GM18873 (cell line): ENCODE data around the gene PML.

Experiments
- ATAC-seq: cut with Tn5 transposase; IDR thresholded peaks from one replicate; pipeline ENCODE4 v1.9.1; 2021; ENCODE audit warnings: mild to moderate bottlenecking, moderate library complexity, moderate number of reproducible peaks; ENCODE audit not compliant: unreplicated experiment, low FRiP score

PML gene, protein sequence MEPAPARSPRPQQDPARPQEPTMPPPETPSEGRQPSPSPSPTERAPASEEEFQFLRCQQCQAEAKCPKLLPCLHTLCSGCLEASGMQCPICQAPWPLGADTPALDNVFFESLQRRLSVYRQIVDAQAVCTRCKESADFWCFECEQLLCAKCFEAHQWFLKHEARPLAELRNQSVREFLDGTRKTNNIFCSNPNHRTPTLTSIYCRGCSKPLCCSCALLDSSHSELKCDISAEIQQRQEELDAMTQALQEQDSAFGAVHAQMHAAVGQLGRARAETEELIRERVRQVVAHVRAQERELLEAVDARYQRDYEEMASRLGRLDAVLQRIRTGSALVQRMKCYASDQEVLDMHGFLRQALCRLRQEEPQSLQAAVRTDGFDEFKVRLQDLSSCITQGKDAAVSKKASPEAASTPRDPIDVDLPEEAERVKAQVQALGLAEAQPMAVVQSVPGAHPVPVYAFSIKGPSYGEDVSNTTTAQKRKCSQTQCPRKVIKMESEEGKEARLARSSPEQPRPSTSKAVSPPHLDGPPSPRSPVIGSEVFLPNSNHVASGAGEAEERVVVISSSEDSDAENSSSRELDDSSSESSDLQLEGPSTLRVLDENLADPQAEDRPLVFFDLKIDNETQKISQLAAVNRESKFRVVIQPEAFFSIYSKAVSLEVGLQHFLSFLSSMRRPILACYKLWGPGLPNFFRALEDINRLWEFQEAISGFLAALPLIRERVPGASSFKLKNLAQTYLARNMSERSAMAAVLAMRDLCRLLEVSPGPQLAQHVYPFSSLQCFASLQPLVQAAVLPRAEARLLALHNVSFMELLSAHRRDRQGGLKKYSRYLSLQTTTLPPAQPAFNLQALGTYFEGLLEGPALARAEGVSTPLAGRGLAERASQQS

DNA sequence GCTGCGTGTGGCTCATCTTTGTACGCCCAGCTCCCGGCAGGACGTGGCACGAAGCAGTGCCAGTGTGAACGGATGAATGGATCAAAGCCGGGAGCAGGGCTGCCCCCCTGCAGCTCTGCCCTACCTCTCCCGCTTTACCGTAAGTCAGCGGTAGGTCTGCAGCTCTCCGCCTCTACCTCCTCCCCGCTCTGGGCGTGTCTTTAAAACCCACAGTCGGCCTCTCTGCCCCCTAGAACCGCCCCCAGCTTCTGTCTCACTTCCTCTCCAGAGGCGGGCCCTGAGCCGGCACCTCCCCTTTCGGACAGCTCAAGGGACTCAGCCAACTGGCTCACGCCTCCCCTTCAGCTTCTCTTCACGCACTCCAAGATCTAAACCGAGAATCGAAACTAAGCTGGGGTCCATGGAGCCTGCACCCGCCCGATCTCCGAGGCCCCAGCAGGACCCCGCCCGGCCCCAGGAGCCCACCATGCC lies at the start of gene PML:
Gene PML (plus strand): TSS at position 304 of the 471 bp plus-strand sequence. CDS start 97 bp downstream, at position 401.
- ATAC-seq: peak; percentile 52

DNA sequence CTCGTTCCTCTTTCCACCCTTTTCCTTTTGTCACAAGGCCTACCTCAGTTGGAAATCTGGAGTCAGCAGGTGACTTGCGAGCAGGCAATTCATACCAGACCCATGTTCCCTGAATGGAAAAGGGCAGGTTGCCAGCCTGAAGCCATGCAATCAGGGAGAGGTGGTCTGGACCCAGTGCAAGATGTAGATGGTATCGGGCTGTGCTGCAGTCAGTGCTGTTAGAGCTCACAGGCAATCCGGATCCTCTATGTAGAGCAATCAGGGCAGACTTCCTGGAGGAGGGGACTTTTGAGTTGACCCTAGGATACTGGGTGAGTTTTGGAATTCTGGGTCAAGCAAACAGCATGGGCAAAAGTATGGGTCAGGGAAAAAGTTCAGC lies 49.4 kb upstream of the PML start:
- ATAC-seq: no peak

DNA sequence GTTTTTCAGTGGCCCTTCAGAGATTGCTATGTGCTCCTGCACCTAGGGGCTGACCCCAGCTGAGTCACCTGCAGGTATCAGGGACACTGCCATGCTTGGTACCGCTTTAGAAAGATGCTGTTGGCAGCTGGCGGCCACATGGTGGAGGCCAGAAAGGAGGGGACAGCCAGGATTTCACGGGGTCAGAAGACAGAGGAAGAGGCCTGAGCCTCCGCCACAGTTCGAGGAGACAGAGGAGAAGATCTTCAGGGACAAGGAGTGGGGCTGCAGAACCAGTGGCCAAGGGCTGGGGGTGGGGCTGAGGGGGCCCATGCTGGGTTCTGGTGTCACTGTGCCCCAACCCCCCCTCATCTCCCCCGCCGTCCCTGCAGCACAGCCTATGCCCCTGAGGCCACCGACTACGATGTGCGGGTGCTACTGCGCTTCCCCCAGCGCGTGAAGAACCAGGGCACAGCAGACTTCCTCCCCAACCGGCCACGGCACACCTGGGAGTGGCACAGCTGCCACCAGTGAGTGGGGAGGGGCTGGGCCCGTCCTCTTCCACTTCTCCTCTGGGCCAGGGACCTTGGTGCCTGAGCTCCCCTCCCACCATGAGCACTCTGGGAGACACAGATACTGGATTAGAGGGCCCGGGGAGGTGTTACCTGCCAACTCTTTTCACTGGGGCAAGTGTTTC lies 48.3 kb upstream of the PML start:
- ATAC-seq: no peak

DNA sequence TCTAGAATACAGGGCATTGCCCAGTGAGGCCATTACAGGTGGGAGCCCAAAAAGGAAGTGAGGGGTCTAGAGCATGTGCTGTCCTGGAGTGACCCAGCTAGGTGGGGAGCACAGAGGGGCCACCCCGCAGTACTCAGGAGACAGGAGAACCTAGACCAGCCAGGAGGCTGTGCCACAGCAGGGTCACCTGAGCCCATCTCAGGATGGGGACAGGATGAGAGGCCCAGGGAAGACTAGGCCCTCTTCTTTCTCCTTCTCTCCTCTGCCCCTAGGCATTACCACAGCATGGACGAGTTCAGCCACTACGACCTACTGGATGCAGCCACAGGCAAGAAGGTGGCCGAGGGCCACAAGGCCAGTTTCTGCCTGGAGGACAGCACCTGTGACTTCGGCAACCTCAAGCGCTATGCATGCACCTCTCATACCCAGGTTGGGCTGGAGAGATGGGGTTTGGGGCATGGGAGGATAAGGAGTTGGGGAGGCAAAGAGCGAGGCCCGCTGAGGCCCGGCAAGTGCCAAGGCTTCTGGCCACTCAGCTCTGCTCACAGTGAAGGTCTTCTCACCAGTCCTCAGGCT lies 47.6 kb upstream of the PML start:
- no peak for ATAC-seq

DNA sequence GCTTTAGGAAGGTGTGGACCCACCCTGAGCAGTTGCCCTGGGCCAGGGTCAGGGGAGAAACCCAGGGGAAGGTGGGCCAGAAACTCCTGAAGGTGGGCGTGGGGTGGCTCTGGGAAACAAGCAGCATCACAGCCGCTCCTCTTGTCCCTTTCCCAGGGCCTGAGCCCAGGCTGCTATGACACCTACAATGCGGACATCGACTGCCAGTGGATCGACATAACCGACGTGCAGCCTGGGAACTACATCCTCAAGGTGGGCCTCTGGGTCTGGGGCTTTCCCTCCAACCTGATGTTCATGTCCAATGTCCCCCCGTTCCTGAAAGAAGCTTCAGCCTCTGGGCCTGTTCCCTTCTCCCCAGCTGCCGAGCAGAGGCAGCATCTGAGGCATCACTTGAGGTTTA lies 46.9 kb upstream of the PML start:
- no peak for ATAC-seq

DNA sequence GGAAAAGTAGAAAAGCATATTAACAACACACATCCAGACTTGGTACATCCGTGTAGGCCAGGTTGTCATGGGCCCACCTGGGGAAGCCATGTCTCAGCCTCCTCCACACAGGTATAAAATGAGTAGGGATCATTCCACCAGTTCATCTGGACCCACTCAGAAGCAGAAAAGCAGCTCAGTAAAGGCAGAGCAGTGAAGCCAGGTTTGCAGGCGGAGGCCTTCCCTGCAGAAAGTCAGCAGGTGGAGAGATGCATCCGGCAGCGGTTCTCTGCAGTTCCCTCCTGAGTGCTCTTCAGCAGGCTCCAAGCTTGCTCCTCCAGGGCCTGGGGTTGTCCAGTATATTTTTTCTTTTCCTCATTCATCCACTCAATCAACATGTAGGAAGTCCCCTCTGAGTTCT lies 46.1 kb upstream of the PML start:
- ATAC-seq: no peak

DNA sequence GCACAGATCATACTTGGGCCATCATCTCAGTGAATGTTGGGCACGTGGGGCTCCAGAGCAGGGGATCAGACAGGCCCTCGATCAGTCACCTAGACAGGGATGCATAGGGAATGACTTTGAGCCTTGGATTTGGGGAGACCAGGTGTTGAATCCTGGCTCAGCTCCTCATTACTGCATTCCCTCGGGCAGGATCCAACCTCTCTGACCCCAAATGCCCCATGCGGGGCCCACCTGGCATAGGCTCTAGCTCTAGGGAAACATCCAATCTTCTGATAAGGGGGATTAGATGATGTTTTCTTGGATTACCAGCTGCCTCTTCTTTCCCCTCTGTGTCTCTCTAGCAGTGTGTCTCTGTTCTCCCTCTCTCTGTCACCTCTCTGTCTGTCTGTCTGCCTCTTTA lies 45.5 kb upstream of the PML start:
- no peak for ATAC-seq

DNA sequence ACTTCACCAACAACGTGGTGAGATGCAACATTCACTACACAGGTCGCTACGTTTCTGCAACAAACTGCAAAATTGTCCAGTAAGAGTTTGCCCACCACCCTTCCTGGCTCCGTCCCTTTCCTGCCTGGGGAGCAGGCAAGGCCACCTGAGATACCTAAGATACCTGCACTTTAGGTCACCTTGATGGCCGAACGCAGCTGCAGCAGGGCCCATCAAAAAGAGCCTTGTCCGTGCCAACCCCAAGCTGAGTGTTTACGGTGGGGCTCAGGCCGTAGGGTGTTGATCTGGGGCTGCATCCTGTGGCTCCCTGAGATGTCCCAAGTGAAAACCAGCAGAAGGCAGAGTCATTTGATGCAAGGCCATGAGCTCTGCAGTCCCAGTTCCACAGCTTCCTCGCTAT lies 45.0 kb upstream of the PML start:
- no peak for ATAC-seq

DNA sequence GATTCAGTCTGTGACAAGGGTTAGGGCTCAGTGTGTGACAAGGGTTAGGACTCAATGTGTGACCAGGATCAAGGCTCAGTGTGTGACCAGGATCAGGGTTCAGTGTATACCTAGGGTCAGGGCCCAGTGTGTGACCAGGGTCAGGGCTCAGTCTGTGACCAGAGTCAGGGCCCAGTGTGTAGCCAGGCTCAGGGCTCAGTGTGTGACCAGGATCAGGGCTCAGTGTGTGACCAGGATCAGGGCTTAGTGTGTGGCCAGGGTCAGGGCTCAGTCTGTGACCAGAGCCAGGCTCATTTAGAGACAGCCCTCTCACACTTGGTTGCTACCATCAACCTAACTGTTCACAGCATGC lies 44.1 kb upstream of the PML start:
- no peak for ATAC-seq

DNA sequence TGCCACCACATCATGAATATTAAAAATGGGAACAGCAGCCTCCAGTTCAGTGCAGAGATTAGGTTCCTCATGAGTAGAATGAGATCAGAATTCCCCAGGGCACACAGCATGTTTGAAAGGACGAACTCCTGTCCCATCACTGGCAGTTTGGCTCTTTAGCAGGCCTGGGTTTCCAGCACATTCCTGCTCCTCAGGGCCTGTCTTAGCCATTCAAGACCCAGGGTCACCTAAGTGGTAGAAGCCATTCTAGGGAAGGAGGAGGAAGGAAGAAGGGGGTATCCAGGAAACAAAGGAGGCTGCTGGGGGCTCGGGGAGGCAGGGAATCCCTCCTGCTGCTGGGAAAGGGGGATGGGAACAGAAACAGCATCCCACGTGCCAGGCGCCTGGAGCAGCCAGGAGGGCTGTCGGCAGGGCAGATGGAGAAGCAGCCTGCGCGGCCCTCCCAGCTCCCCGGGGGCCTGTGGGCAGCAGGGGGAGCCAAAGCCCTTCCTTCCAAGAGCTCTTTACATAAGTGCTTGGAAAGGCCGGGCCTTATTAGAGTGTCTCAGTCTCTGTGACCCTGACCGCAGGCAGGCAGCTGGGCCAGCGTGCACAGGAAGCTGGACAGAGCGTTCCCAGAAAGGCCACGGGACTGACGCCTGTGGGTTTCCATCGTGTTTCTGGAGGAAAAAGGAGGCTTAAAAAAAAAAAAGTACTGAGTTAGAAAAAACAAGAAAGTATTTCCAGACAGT lies 43.5 kb upstream of the PML start:
- ATAC-seq: no peak

DNA sequence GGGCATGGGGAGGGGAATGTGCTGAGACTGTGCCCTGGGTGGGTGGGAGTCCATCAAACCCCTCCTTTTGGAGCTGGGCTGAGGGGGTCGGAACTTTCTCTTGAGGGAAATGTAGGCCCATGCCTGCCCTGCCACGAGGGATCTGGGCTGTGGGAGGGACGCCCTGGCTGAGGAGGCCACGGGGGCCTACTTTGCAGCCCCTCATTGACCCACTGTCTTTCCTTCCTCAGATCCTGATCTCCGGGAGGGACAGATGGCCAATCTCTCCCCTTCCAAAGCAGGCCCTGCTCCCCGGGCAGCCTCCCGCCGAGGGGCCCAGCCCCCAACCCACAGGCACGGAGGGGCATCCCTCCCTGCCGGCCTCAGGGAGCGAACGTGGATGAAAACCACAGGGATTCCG lies 42.9 kb upstream of the PML start:
- ATAC-seq: no peak

DNA sequence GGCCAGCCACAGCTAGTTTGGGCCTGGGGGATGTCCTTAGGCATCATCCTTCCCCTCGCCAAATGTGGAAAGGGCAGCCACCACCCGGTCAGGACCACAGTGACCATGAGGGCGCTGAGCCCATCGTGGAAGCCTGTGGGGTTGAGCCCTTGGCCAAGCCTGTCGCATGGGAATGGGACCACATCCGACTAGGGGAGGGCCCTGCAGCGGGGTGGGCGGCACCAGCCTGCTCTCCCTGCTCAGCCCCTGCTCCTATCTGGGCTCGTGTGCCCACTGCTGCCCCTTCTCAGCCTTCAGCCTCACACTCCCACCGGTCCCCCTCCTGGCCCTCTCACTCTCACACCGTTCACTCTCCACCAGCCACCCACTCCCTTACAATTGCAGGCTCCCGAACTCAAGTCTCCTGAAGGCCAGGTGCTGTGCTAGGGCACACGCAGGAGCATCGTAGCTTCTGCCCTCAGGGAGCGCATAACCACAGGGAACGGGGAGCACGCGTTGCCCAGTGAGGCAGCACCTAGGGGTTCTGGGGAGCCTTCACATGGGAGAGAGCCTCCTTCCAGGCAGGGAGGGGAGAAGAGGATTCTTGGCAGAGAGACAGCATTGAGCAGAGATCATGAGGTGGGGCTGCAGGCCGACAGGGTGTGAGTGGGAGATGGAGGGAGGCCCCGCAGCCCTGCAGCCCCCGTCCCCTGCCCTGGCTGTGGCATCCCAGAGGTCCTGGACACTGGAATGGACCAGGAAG lies 42.2 kb upstream of the PML start:
- ATAC-seq: no peak

DNA sequence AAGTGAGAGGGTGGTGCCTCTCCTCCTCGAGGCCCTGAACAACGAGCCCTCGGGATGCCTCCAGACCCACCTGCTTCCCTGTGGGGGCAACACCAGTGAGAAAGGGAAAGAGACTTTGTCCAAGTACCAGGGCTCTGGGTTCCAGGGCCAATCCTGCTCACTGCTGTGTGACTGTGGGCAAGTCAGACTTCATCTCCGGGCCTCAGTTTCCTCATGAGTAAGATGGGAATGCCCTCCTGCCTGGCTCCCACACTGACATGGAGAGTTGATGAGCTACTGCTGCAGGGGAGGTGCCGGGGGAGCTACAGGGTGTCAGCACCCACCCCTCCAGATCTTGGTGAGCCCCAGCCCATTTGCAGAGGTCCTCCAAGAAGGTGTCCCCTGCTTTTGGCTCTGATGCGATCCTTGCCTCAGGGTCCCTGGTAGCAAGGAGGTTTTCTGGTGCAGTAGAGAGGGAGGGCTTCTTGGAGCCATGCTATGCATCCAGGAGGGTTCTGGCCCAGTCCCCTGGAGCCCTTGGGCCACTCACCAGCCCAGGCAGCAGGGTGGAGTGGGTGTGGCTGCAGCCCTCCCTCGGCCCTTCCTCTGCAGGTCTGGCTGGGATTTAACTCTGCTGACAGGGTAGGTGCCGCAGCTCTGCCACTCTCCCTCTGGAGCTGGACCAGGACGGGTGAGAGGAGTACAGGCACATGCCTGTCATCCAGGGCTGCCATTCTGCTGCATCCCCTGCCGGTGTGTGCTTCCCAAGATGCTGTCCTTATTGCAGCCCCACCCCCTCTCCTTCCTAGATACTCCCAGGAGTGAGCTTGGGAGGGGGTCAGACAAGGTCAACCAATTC lies 41.4 kb upstream of the PML start:
- no peak for ATAC-seq

DNA sequence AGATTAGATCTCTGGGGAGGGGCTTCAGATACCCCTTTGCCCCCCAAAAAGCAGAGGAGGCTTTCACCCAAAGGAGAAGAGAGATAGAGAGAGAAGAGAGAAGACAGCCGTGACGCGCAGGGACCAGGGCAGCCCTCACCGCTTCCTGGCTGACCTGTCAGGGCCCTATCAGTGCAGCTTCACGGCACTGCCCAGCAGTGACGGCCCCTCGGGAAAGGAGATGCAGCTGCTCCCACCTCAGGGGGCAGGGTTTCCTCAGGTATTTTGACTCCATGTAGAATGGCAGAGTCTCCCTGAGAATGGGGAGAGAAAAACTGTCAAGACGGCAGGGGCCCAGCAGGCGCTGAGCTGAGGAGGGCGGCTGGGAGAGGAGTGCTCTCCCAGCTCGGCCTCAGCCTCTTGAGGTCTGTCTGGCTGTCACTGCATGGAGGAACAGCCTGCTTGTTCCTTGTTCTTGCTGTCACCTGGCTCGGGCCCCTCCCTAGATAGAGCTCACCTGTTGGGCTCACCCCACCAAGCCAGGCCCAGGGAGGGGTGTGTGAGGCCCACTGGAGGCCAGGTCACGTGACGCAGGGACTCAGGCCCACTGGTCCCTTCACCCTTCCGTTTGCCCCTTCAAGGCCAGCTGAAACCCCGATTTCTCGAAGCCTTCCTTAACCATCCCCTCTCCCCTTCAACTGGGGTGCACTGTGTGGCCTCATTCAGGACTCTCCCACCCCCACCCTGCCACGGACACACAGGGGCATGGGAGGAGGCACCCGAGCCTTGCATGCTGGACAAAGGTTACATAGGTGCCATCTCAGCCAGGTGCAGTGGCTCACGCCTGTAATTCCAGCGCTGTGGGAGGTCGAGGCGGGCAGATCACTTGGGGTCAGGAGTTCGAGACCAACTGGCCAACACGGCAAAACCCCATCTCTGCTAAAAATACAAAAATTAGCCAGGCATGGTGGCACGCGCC lies 40.0 kb upstream of the PML start:
- no peak for ATAC-seq

DNA sequence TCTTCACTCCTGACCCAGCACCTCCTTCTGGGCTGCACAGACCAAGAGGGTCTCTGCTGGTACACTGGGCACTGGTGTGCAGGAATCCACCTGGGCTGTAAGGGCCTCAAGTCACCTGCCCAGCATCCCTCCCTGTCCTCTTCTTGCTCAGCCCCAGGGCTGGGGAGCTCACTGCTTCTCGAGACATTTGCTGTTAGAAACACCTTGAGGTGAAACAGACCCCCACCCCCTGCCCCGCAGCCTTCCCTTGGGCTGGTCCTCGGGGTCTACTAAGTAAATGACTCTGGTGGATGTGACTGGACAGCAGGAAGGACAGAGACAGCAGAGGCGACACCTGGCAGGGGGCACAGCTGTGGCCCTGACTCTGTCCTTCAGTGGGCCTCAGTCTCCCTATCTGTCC lies 39.2 kb upstream of the PML start:
- ATAC-seq: no peak

DNA sequence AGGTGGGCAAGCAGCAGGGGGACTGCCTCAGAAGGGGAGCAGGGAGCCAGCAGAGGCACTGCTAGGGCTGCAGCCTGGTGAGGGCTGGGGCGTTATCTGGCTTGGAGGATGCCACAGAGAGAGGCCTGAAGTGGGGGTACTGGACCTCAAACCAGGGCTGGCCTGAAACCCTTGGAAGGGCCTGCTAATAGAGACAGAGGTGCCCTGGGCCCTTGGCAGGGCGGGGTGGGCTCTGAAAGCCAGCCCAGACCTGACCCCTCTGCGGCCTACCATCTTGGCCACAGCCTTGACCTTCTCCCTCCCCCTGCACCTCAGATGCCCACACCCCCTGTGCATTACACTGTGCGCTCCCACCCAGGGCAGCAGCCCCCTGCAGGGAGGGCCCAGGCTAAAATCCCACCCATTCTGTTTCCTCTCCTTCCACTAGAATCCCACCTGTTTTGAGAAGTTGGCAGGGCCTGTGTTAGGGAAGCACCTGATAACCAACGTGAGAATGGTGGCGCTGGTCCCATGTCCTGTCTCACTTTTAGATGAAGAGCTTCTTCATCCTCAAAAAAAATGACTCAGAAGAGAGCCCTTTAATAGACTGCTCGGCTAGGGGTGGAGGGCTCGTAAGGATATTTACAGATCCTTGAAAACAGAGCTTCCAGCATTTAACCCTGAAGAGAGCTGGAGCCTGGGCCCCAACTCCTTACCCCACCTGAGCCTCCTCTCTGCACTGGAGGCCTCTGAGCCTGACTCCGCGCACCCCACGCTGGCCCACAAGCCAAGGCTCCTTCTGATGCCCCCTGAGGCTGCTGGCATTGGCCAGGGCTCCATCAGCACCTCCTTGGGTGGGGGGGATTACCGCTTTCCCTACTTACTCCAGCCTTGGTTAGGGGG lies 38.4 kb upstream of the PML start:
- no peak for ATAC-seq

DNA sequence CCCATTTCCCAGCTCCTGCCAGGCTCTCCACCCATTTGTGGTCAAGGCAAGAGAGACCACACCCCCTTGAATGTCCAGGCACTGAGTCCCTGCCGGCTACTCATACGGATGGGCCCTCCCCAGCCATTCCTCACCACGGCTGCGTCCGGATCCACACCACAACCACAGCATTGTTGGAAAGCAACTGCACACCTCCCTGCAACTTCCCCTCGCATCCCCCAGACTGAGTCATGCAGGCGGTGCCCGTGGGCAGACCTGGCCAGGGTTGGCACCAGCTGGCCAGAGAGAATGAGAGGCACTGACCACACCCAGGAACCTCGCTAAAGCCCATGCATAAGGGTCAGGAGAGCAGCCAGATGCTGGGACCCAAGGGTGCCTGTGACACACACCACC lies 37.8 kb upstream of the PML start:
- no peak for ATAC-seq
